Neuron (in vitro differentiated cells): Measurements from ENCODE around the gene ZNF20.
"Not testable (repeated sequence)": the region's sequence is repeated elsewhere in the genome, so short reads cannot be mapped to it uniquely, and the experiment has no call there.

Experiments
- H2AFZ ChIP-seq: one replicate; pipeline ENCODE4 v1.6.1; 2013; ENCODE audit warnings: low read depth, mild to moderate bottlenecking, inconsistent platforms, low read length, moderate library complexity
- H3K27me3 ChIP-seq: one replicate; pipeline ENCODE4 v1.6.1; 2013; ENCODE audit warnings: low read length; ENCODE audit not compliant: insufficient read depth
- H3K36me3 ChIP-seq: one replicate; pipeline ENCODE4 v1.6.1; 2013; ENCODE audit warnings: low read length; ENCODE audit not compliant: insufficient read depth
- H3K4me1 ChIP-seq: one replicate; pipeline ENCODE4 v1.6.1; 2013; ENCODE audit warnings: low read length; ENCODE audit not compliant: insufficient read depth
- H3K4me3 ChIP-seq: 2 replicates; pipeline ENCODE4 v1.5.1; 2013; ENCODE audit warnings: mild to moderate bottlenecking, low read length, moderate library complexity
- H3K9me3 ChIP-seq: one replicate; pipeline ENCODE4 v1.6.1; 2013; ENCODE audit warnings: low read length

Gene ZNF20

DNA sequence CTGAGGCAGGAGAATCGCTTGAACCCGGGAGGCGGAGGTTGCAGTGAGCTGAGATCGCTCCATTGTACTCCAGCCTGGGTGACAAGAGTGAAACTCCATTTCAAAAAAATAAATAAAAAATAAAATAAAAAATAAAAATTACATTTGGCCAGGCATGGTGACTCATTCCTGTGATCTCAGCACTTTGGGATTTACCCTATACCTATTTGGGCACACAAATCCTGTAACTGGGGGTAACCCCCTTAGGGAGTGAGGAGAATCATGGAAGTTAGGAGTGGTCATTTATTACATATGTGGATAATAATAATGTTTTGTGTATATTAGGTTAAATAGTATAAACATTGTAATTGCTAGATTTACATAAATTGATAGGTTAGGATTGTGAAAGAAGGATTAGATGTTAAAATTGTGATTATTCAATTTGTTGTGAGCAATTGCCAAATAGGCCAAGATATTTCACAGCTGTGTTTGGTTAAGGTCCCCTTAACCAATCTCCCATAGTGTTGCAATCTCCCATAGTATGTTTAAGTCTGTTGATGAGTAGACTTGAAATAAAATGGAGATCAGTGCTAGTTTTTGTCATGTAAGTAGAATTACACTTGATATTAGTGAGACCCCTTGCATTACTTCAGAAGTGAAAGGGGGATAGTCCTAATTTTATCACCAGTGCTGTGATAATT, 44.9 kb downstream of the ZNF20 start:
- Histone ChIP-seq H3K4me1 (no peaks in the 10 kb centered on the region), H3K9me3 (peaks cover 28% of the 10 kb centered on the region), H3K4me3 (no peak overlapping the region), H2AFZ (no peak overlapping the region), H3K36me3 (peaks cover 30% of the 10 kb centered on the region), H3K27me3 (no peaks in the 10 kb centered on the region)

DNA sequence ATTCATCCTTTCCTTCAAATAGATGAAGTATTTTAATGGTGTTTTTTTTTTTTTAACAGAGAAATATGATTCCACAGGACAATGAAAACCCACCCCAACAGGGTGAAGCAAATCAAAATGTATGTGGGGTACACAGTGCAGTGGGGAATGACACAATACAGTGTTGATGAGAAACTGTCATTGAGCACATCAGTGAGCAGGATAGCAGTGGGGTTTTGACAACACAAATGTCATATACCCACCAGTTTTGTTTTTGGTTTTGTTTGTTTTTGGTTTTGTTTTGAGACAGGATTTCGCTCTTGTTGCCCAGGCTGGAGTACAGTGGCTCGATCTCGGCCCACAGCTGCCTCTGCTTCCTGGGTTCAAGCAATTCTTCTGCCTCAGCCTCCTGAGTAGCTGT, 46.4 kb downstream of the ZNF20 start:
- H3K4me1 ChIP-seq = no peaks in the 10 kb centered on the region

DNA sequence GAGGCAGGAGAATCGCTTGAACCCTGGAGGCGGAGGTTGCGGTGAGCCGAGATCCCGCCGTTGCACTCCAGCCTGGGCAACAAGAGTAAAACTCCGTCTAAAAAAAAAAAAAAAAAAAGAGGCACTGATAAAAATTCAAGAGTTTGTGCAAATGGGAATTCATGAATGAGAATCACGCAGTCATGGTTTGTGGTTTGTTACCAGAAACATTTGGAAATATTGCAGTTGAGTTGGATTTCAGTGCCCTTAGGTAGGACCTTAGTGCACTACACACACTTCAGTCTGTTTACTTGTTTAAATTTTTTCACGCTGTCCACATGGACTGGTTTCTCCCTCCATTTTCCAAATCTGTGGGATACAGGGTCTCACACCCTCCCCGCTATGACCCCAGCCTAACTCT, 47.2 kb downstream of the ZNF20 start:
- no peaks in the 10 kb centered on the region for H3K27me3 ChIP-seq
- peaks cover 27% of the 10 kb centered on the region for H3K9me3 ChIP-seq
- no peak overlapping the region for H2AFZ ChIP-seq
- peaks cover 27% of the 10 kb centered on the region for H3K36me3 ChIP-seq
- H3K4me3 ChIP-seq = peak overlapping the region; percentile 98
- H3K4me1 ChIP-seq = no peaks in the 10 kb centered on the region

More for the DNA sequence above, 46.4 kb downstream of the ZNF20 start:
- Histone ChIP-seq H3K36me3 (peaks cover 30% of the 10 kb centered on the region), H2AFZ (no peak overlapping the region), H3K9me3 (peaks cover 29% of the 10 kb centered on the region), H3K27me3 (no peaks in the 10 kb centered on the region), H3K4me3 (no peak overlapping the region)

DNA sequence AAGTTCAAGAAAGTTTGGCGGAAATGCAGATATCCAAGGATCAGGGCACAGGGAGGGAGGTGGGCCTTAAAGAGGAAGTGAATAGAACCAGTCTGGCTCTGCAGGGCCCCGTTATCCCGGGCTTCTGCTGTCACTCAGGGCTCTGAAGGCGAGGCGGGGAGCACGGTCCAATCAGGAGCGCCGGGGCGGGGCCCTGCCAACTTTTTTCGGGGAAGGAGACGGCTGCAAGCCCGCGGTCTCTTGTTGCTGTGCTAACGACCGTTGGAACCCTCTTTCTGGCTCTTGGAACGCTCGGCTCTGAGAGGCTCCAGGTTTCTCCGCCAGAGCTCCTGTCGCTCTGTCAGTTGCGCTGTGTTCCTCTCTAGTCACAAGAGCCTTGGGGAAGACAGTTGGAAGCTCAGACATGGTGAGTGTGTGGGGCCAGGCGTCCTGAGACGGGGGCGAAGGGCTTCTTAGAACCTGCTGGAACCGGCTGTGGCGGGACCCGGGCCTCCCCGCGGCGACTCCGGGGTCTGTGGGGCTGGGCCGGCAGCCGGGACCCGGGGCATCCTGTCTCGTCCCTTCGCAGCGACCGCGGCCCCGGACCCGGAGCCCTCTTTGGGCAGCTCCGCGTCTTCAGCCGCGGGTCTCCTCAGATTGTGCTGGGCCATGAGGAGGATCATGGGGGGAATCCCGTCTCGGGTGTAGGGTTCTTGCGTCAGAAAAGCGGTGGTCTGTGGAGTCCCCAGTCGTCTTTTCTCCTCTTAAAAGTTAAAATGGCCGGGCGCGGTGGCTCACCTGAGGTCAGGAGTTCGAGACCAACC, 47.9 kb downstream of the ZNF20 start:
- Histone ChIP-seq H3K4me1 (no peaks in the 10 kb centered on the region), H3K9me3 (peaks cover 29% of the 10 kb centered on the region), H2AFZ (peak overlapping the region; percentile 72), H3K36me3 (peaks cover 26% of the 10 kb centered on the region), H3K4me3 (peak overlapping the region; percentile 98), H3K27me3 (no peaks in the 10 kb centered on the region)

DNA sequence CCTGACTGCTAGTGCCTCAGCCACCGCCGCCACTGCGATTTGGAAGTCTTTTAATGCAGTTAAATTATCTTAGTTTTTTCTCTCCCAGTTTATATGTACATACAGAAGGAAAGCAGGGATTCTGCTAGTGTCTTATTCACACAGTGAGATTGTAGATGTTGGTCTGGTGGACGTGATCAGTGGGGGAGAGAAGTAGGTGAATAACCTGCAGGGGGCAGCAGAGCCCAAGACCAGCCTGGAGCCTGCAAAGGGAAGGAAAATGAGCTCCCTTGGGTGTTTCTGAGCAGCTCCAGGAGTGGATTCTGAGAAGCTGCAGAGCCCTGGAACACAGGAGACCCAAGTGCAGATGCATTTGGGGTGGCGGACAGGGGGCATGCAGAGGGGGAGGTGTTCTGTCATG, 49.3 kb downstream of the ZNF20 start:
- no peak overlapping the region for H3K4me3 ChIP-seq
- H3K36me3 ChIP-seq = peaks cover 18% of the 10 kb centered on the region
- H3K9me3 ChIP-seq = peaks cover 31% of the 10 kb centered on the region
- H3K4me1 ChIP-seq = no peaks in the 10 kb centered on the region
- no peaks in the 10 kb centered on the region for H3K27me3 ChIP-seq
- no peak overlapping the region for H2AFZ ChIP-seq

DNA sequence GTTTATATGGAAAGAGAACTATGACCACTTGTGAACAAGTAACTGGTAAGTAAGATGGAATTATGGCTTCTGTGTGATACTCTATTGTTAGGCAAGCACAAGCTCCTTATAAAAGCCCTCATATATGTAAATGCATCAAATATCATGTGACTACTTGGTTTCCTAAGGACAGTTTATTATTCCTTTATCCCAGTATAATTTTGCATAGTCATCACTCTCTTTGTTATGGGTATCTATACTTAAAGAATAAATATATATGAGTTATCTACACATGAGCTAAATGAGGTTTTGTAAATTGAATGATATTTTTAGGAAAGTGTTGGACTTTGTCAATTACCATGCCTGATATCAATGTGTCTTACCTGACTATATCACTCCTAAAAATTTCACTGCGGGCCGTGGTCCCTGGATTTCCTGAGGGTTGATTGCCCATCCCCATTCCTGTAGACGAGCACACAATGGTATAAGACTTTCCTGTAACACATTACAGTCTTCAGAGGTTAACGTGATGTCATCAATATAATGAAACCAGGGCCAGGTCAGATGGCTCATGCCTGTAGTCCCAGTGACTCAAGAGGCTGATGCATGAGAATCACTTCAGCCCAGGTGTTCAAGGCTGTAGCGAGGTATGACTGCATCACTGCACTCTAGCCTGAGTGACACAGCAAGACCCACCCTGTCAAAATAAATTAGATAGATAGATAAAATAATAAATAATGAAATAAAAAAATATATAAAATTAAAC, 54.9 kb downstream of the ZNF20 start:
- H3K27me3 ChIP-seq = no peaks in the 10 kb centered on the region
- peaks cover 34% of the 10 kb centered on the region for H3K9me3 ChIP-seq
- H2AFZ ChIP-seq = no peak overlapping the region
- no peaks in the 10 kb centered on the region for H3K4me1 ChIP-seq
- peaks cover 23% of the 10 kb centered on the region for H3K36me3 ChIP-seq
- H3K4me3 ChIP-seq = no peak overlapping the region

DNA sequence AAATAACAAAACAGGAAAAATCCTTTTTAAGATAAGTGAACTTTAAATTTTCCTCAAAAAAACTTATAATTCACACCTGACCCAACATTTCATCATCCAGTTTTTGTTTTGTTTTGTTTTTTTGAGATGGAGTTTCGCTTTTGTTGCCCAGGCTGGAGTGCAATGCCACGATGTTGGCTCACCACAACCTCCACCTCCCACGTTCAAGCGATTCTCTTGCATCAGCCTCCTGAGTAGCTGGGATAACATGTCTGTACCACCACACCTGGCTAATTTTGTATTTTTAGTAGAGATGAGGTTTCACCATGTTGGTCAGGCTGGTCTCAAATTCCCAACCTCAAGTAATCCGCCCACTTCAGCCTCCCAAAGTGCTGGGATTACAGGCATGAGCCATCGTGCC, 56.8 kb downstream of the ZNF20 start:
- not testable (repeated sequence) for H2AFZ ChIP-seq, H3K4me3 ChIP-seq, H3K27me3 ChIP-seq, H3K4me1 ChIP-seq
- H3K9me3 ChIP-seq = peaks cover 47% of the 10 kb centered on the region
- peaks cover 35% of the 10 kb centered on the region for H3K36me3 ChIP-seq
